RWPE1 (cell line): Measurements from ENCODE around the gene VEZT.

ENCODE experiments used
- CTCF ChIA-PET: fragments of 350-600 bp; sonication (Branson Sonifier 250); formaldehyde crosslinking; extraction: SDS; loops from one replicate; lab custom pipeline; 2021; lab: Yijun Ruan, JAX
- POLR2A ChIA-PET: fragments of 400-600 bp; formaldehyde crosslinking; extraction: SDS; loops from one replicate; lab custom pipeline; 2020; ENCODE audit warnings: antibody characterized with exemption; ENCODE audit not compliant: low non-redundant PET; lab: Yijun Ruan, JAX
- DNase-seq: peaks from one replicate; pipeline ENCODE4 v3.0.0; 2012; ENCODE audit warnings: low spot score
- H3K27ac ChIP-seq: fragments of 450-650 bp; 2 replicates; pipeline ENCODE4 v1.5.1; 2017
- CTCF ChIP-seq: fragments of 450-650 bp; conservative IDR thresholded peaks from 2 replicates; pipeline ENCODE4 v1.5.1; 2017; ENCODE audit warnings: low read depth, mild to moderate bottlenecking

The VEZT gene

GRCh38 chr12:95217377-95218149 lies at the start of gene VEZT, which contains the start of gene FGD6:
Gene VEZT, plus strand, starts transcription at chr12:95217807. Its CDS starts 44 bp downstream, at chr12:95217851.
Gene FGD6, minus strand, starts transcription at chr12:95217467. Its CDS starts 227 bp downstream, at chr12:95217240.
- ChIA-PET CTCF (interaction anchor here (0.5 to 1.6 kb wide), 10 partner anchors 9 to 145 kb away, joined by 3 to 16 read pairs (median 4); no protein-coding TSS in a partner anchor), POLR2A (interaction anchor here (0.5 to 1.0 kb wide), 2 partner anchors 101 to 572 kb away, joined by 5 to 6 read pairs; no protein-coding TSS in a partner anchor)
- peak; percentile 94 for DNase-seq
- peak; percentile 82 for TF ChIP-seq CTCF
- H3K27ac ChIP-seq: peak within 1 kb of the TSS; percentile 97

GRCh38 chr12:95168746-95169145 lies 48.9 kb upstream of the VEZT start:
- no peak for DNase-seq
- TF ChIP-seq CTCF: no peak
- ChIA-PET CTCF (interaction anchor here (0.6 kb wide), 1 partner anchor 51 kb away, joined by 6 read pairs; no protein-coding TSS in a partner anchor), POLR2A (no interaction called here)
- no peak overlapping the region for H3K27ac ChIP-seq

GRCh38 chr12:95169368-95169767 lies 48.2 kb upstream of the VEZT start:
- peak overlapping the region; percentile 71 for H3K27ac ChIP-seq
- TF ChIP-seq CTCF: no peak
- ChIA-PET POLR2A (no interaction called here), CTCF (no interaction called here)
- DNase-seq: peak; percentile 63

GRCh38 chr12:95173392-95174251 lies 44.0 kb upstream of the VEZT start:
- H3K27ac ChIP-seq: peak overlapping the region; percentile 63
- ChIA-PET CTCF (interaction anchor here (0.6 kb wide), 2 partner anchors 32 to 43 kb away, joined by 3 to 4 read pairs; no protein-coding TSS in a partner anchor), POLR2A (interaction anchor here (0.7 kb wide), 1 partner anchor 43 kb away, joined by 3 read pairs; no protein-coding TSS in a partner anchor)
- TF ChIP-seq CTCF: no peak
- DNase-seq: peak; percentile 44

GRCh38 chr12:95177201-95177768 lies 40.3 kb upstream of the VEZT start:
- CTCF ChIA-PET: interaction anchor here (0.5 kb wide), 1 partner anchor 24 kb away, joined by 3 read pairs; no protein-coding TSS in a partner anchor
- no peak for TF ChIP-seq CTCF
- no peak for DNase-seq
- POLR2A ChIA-PET: no interaction called here
- no peak overlapping the region; the same call in 1 of the 2 replicates for H3K27ac ChIP-seq
